GM21526 (cell line): Measurements from ENCODE around the gene SFMBT2.
"Not testable (repeated sequence)": the region's sequence is repeated elsewhere in the genome, so short reads cannot be mapped to it uniquely, and the experiment has no call there.

Source experiments
- ATAC-seq: cut with Tn5 transposase; IDR thresholded peaks from one replicate; pipeline ENCODE4 v1.9.1; 2021; ENCODE audit warnings: moderate library complexity; ENCODE audit not compliant: unreplicated experiment, low FRiP score

Gene SFMBT2

GRCh38 chr10:7403620-7404019 lies 7.2 kb downstream of the SFMBT2 start:
- ATAC-seq, result no peak

GRCh38 chr10:7401782-7402181 lies 9.1 kb downstream of the SFMBT2 start:
- ATAC-seq, result no peak

GRCh38 chr10:7401156-7401555 lies 9.7 kb downstream of the SFMBT2 start:
- ATAC-seq, result no peak

- no peak for ATAC-seq
These were observed 10.6 kb downstream of the SFMBT2 start for GRCh38 chr10:7400068-7400715.

GRCh38 chr10:7399533-7399932 lies 11.3 kb downstream of the SFMBT2 start:
- no peak for ATAC-seq

GRCh38 chr10:7397049-7398035 lies 13.5 kb downstream of the SFMBT2 start:
- ATAC-seq, result no peak

GRCh38 chr10:7392301-7392700 lies 18.5 kb downstream of the SFMBT2 start:
- not testable (repeated sequence) for ATAC-seq

GRCh38 chr10:7391748-7392147 lies 19.1 kb downstream of the SFMBT2 start:
- ATAC-seq, result no peak

GRCh38 chr10:7390689-7391110 lies 20.1 kb downstream of the SFMBT2 start:
- not testable (repeated sequence) for ATAC-seq

GRCh38 chr10:7389844-7390243 lies 21.0 kb downstream of the SFMBT2 start:
- no peak for ATAC-seq

GRCh38 chr10:7389346-7389745 lies 21.5 kb downstream of the SFMBT2 start:
- no peak for ATAC-seq

- no peak for ATAC-seq
These were observed 22.2 kb downstream of the SFMBT2 start for GRCh38 chr10:7388602-7389001.

GRCh38 chr10:7388149-7388548 lies 22.7 kb downstream of the SFMBT2 start:
- not testable (repeated sequence) for ATAC-seq

- ATAC-seq, result no peak
These were observed 25.7 kb downstream of the SFMBT2 start for GRCh38 chr10:7385114-7385513.

GRCh38 chr10:7383442-7383841 lies 27.4 kb downstream of the SFMBT2 start:
- ATAC-seq, result no peak

- ATAC-seq, result no peak
These were observed 30.1 kb downstream of the SFMBT2 start for GRCh38 chr10:7380704-7381241.

GRCh38 chr10:7378602-7379403 lies 32.0 kb downstream of the SFMBT2 start:
- ATAC-seq, result no peak

- ATAC-seq, result no peak
These were observed 33.1 kb downstream of the SFMBT2 start for GRCh38 chr10:7377614-7378248.

GRCh38 chr10:7374795-7375194 lies 36.0 kb downstream of the SFMBT2 start:
- no peak for ATAC-seq

- ATAC-seq, result no peak
These were observed 37.8 kb downstream of the SFMBT2 start for GRCh38 chr10:7373039-7373438.
